HEK293 (cell line): Measurements from ENCODE around the gene NUDT22.

Experiments
- CTCF ChIP-seq: fragments of 450-650 bp; formaldehyde crosslinking; IDR thresholded peaks from 2 replicates; pipeline ENCODE4 v1.5.1; 2016; ENCODE audit warnings: missing biosample characterization, missing genetic modification characterization
- GLIS1 ChIP-seq: fragments of 450-650 bp; formaldehyde crosslinking; IDR thresholded peaks from 2 replicates; pipeline ENCODE4 v1.5.1; 2016; ENCODE audit warnings: missing biosample characterization, missing genetic modification characterization
- INSM2 ChIP-seq: fragments of 450-650 bp; formaldehyde crosslinking; IDR thresholded peaks from 2 replicates; pipeline ENCODE4 v1.5.1; 2016; ENCODE audit warnings: missing biosample characterization, missing genetic modification characterization
- KLF9 ChIP-seq: fragments of 450-650 bp; formaldehyde crosslinking; IDR thresholded peaks from 2 replicates; pipeline ENCODE4 v1.5.1; 2016; ENCODE audit warnings: missing biosample characterization, missing genetic modification characterization, low read depth
- MZF1 ChIP-seq: fragments of 450-650 bp; formaldehyde crosslinking; IDR thresholded peaks from 2 replicates; pipeline ENCODE4 v1.5.1; 2017; ENCODE audit warnings: missing biosample characterization, missing genetic modification characterization, borderline replicate concordance
- PRDM1 ChIP-seq: fragments of 450-650 bp; formaldehyde crosslinking; IDR thresholded peaks from 2 replicates; pipeline ENCODE4; 2016; ENCODE audit warnings: missing biosample characterization, missing genetic modification characterization
- PRDM6 ChIP-seq: fragments of 450-650 bp; formaldehyde crosslinking; IDR thresholded peaks from 2 replicates; pipeline ENCODE4 v1.5.1; 2017; ENCODE audit warnings: missing biosample characterization, missing genetic modification characterization
- RBAK ChIP-seq: fragments of 450-650 bp; formaldehyde crosslinking; IDR thresholded peaks from 2 replicates; pipeline ENCODE4 v1.5.1; 2016; ENCODE audit warnings: missing biosample characterization, missing genetic modification characterization
- REPIN1 ChIP-seq: fragments of 450-650 bp; formaldehyde crosslinking; IDR thresholded peaks from 2 replicates; pipeline ENCODE4 v1.5.1; 2017; ENCODE audit warnings: missing biosample characterization, missing genetic modification characterization, low read depth
- ZBTB44 ChIP-seq: fragments of 450-650 bp; IDR thresholded peaks from 2 replicates; pipeline ENCODE4 v1.5.1; 2018; ENCODE audit warnings: missing biosample characterization, mild to moderate bottlenecking, missing genetic modification characterization
- ZBTB48 ChIP-seq: fragments of 450-650 bp; formaldehyde crosslinking; IDR thresholded peaks from 2 replicates; pipeline ENCODE4 v1.5.1; 2016; ENCODE audit warnings: missing biosample characterization, missing genetic modification characterization
- ZIC2 ChIP-seq: fragments of 450-650 bp; formaldehyde crosslinking; IDR thresholded peaks from 2 replicates; pipeline ENCODE4 v1.5.1; 2016; ENCODE audit warnings: missing biosample characterization, missing genetic modification characterization
- ZNF138 ChIP-seq: fragments of 450-650 bp; formaldehyde crosslinking; IDR thresholded peaks from 2 replicates; pipeline ENCODE4 v1.5.1; 2016; ENCODE audit warnings: missing biosample characterization, missing genetic modification characterization, borderline replicate concordance
- ZNF2 ChIP-seq: fragments of 450-650 bp; formaldehyde crosslinking; IDR thresholded peaks from 2 replicates; pipeline ENCODE4 v1.5.1; 2016; ENCODE audit warnings: missing biosample characterization, missing genetic modification characterization
- ZNF23 ChIP-seq: fragments of 450-650 bp; formaldehyde crosslinking; IDR thresholded peaks from 2 replicates; pipeline ENCODE4 v1.5.1; 2016; ENCODE audit warnings: missing biosample characterization, missing genetic modification characterization, borderline replicate concordance
- ZNF391 ChIP-seq: fragments of 450-650 bp; formaldehyde crosslinking; IDR thresholded peaks from 2 replicates; pipeline ENCODE4 v1.5.1; 2016; ENCODE audit warnings: low read depth, missing biosample characterization, missing genetic modification characterization, borderline replicate concordance
- ZNF398 ChIP-seq: fragments of 450-650 bp; formaldehyde crosslinking; IDR thresholded peaks from 2 replicates; pipeline ENCODE4 v1.5.1; 2017; ENCODE audit warnings: missing biosample characterization, missing genetic modification characterization
- ZNF404 ChIP-seq: fragments of 450-650 bp; formaldehyde crosslinking; IDR thresholded peaks from 2 replicates; pipeline ENCODE4 v1.5.1; 2017; ENCODE audit warnings: missing biosample characterization, missing genetic modification characterization
- ZNF501 ChIP-seq: fragments of 450-650 bp; formaldehyde crosslinking; IDR thresholded peaks from 2 replicates; pipeline ENCODE4 v1.5.1; 2016; ENCODE audit warnings: missing biosample characterization, missing genetic modification characterization
- ZNF514 ChIP-seq: fragments of 450-650 bp; formaldehyde crosslinking; IDR thresholded peaks from 2 replicates; pipeline ENCODE4 v1.5.1; 2016; ENCODE audit warnings: missing biosample characterization, missing genetic modification characterization
- ZNF544 ChIP-seq: fragments of 450-650 bp; formaldehyde crosslinking; IDR thresholded peaks from 2 replicates; pipeline ENCODE4 v1.5.0; 2017; ENCODE audit warnings: missing biosample characterization, missing genetic modification characterization
- ZNF585B ChIP-seq: fragments of 450-650 bp; formaldehyde crosslinking; IDR thresholded peaks from 2 replicates; pipeline ENCODE4 v1.5.1; 2016; ENCODE audit warnings: missing biosample characterization, missing genetic modification characterization
- ZNF610 ChIP-seq: fragments of 450-650 bp; formaldehyde crosslinking; IDR thresholded peaks from 2 replicates; pipeline ENCODE4 v1.5.1; 2016; ENCODE audit warnings: missing biosample characterization, missing genetic modification characterization, borderline replicate concordance
- ZNF624 ChIP-seq: fragments of 450-650 bp; formaldehyde crosslinking; IDR thresholded peaks from 2 replicates; pipeline ENCODE4 v1.5.1; 2017; ENCODE audit warnings: missing biosample characterization, missing genetic modification characterization
- ZNF639 ChIP-seq: fragments of 450-650 bp; formaldehyde crosslinking; IDR thresholded peaks from 2 replicates; pipeline ENCODE4 v1.5.1; 2016; ENCODE audit warnings: missing biosample characterization, missing genetic modification characterization
- ZNF704 ChIP-seq: fragments of 450-650 bp; formaldehyde crosslinking; IDR thresholded peaks from 2 replicates; pipeline ENCODE4 v1.5.1; 2016; ENCODE audit warnings: missing biosample characterization, missing genetic modification characterization
- ZNF747 ChIP-seq: fragments of 450-650 bp; formaldehyde crosslinking; IDR thresholded peaks from 2 replicates; pipeline ENCODE4 v1.5.1; 2016; ENCODE audit warnings: missing biosample characterization, missing genetic modification characterization
- ZSCAN30 ChIP-seq: fragments of 450-650 bp; IDR thresholded peaks from 2 replicates; pipeline ENCODE4 v1.5.1; 2018; ENCODE audit warnings: missing biosample characterization, mild to moderate bottlenecking, missing genetic modification characterization, moderate library complexity
- ZXDB ChIP-seq: fragments of 450-650 bp; formaldehyde crosslinking; IDR thresholded peaks from 2 replicates; pipeline ENCODE4 v1.5.1; 2016; ENCODE audit warnings: missing biosample characterization, missing genetic modification characterization

Gene NUDT22

GRCh38 chr11:64185175-64185692, 40.8 kb upstream of the NUDT22 start (continued):
- no peak for TF ChIP-seq ZNF747 (tag by site-specific recombination)
- TF ChIP-seq ZNF501: peak; percentile 91
- no peak for TF ChIP-seq ZNF514 (tag by site-specific recombination)
- TF ChIP-seq ZIC2: 0 out of 2 replicates have a peak, but pooled peaks have one; percentile 7
- no peak for TF ChIP-seq ZNF544 (tag by site-specific recombination)
- 0 out of 2 replicates have a peak, but pooled peaks have one; percentile 16 for TF ChIP-seq ZBTB44 (tag by site-specific recombination)
- no peak for TF ChIP-seq ZNF404 (tag by site-specific recombination)
- no peak for TF ChIP-seq ZNF138
- peak; percentile 16; the same call in 1 of the 2 replicates for TF ChIP-seq ZNF624 (tag by site-specific recombination)
- no peak for TF ChIP-seq RBAK
- no peak for TF ChIP-seq ZNF398
- TF ChIP-seq INSM2 (tag by site-specific recombination): peak; percentile 71; the same call in 1 of the 2 replicates
- TF ChIP-seq ZNF23 (tag by site-specific recombination): no peak
- TF ChIP-seq ZSCAN30 (tag by site-specific recombination): 0 out of 2 replicates have a peak, but pooled peaks have one; percentile 54
- peak; percentile 20; the same call in 1 of the 2 replicates for TF ChIP-seq ZNF639 (tag by site-specific recombination)
- TF ChIP-seq ZNF610: 0 out of 2 replicates have a peak, but pooled peaks have one; percentile 45
- TF ChIP-seq ZBTB48 (tag by site-specific recombination): peak; percentile 70; the same call in 1 of the 2 replicates
- no peak for TF ChIP-seq PRDM6
- peak; percentile 93 for TF ChIP-seq ZNF2 (tag by site-specific recombination)
- no peak for TF ChIP-seq ZNF585B (tag by site-specific recombination)
- peak; percentile 82 for TF ChIP-seq ZXDB (tag by site-specific recombination)
- peak; percentile 64; the same call in 1 of the 2 replicates for TF ChIP-seq CTCF
- peak; percentile 55 for TF ChIP-seq KLF9 (tag by site-specific recombination)
- no peak for TF ChIP-seq MZF1 (tag by site-specific recombination)
- TF ChIP-seq GLIS1: 0 out of 2 replicates have a peak, but pooled peaks have one; percentile 10
- TF ChIP-seq REPIN1 (tag by site-specific recombination): no peak
- peak; percentile 76; the same call in 1 of the 2 replicates for TF ChIP-seq ZNF391 (tag by site-specific recombination)
- TF ChIP-seq PRDM1: no peak
- TF ChIP-seq ZNF704 (tag by site-specific recombination): 0 out of 2 replicates have a peak, but pooled peaks have one; percentile 44
